HG03175 (cell line): Measurements from ENCODE around the gene ZBTB1.

Experiments used
- ATAC-seq: cut with Tn5 transposase; IDR thresholded peaks from one replicate; pipeline ENCODE4 v1.9.1; 2021; ENCODE audit warnings: mild to moderate bottlenecking, moderate library complexity; ENCODE audit not compliant: unreplicated experiment

Gene ZBTB1, protein sequence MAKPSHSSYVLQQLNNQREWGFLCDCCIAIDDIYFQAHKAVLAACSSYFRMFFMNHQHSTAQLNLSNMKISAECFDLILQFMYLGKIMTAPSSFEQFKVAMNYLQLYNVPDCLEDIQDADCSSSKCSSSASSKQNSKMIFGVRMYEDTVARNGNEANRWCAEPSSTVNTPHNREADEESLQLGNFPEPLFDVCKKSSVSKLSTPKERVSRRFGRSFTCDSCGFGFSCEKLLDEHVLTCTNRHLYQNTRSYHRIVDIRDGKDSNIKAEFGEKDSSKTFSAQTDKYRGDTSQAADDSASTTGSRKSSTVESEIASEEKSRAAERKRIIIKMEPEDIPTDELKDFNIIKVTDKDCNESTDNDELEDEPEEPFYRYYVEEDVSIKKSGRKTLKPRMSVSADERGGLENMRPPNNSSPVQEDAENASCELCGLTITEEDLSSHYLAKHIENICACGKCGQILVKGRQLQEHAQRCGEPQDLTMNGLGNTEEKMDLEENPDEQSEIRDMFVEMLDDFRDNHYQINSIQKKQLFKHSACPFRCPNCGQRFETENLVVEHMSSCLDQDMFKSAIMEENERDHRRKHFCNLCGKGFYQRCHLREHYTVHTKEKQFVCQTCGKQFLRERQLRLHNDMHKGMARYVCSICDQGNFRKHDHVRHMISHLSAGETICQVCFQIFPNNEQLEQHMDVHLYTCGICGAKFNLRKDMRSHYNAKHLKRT

DNA sequence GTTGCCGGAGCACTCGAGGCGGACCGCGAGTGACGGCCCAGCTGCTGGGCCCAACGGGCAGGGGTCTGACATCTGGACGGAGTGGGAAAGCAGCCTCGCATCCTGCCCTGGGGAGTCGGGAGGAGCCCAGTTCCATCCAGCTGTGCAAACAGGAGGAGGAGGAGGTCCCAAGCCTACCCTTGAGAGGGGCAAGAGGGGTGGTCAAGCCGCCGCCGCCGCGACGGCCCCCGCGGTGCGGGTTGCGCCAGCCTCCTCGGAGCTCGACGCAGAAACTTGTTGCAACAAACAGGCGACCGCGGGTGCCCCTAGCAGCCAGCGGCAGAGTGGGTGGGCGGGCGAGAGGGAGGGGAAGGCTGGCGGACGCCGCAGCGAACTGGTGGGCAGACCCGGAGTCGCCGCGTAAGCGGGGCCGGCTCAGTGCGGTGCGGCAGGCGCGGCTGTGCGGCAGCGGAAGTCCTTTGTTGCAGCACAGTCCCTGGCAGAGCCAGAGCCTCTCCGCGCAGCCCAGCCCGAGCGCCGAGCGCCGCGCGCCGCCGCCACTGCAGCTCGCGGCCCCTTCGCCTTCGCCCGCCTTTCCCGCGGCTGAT, at the start of gene ZBTB1:
Gene ZBTB1 (plus strand): TSS at position 461 of the 587 bp plus-strand sequence. CDS start 16,735 bp downstream, outside the sequence.
- peak; percentile 29 for ATAC-seq

DNA sequence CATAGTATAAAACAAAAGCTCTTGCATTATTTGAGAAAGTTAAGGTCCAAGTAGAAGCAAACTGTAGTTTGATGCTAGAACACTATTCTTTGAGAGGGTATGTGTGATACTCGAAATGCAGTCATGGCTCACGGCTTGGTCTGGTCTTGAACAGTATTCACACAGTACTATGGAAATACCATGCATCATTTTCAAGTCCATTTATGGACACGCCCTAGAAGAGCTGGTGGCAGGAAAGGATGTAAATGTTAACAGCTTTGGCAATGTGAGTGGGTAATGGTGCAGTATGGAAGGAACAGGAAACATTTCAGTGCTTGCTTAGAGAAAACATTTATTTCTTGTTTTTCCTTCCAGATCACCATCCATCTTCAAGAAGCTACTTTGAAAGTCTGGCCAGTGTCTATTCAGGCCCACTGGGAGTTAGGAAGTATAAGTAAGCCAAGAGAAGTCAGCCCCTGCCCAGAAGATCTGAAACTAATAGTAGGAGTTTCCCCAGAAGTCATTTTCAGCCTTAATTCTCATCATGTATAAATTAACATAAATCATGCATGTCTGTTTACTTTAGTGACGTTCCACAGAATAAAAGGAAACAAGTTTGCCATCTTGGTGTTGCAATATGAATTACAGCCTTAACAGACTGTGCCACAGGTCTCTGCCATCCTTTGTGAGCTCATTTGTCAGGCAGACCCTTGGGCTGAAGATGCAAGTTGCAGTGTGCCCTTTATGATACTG, 45.0 kb upstream of the ZBTB1 start:
- ATAC-seq = no peak

DNA sequence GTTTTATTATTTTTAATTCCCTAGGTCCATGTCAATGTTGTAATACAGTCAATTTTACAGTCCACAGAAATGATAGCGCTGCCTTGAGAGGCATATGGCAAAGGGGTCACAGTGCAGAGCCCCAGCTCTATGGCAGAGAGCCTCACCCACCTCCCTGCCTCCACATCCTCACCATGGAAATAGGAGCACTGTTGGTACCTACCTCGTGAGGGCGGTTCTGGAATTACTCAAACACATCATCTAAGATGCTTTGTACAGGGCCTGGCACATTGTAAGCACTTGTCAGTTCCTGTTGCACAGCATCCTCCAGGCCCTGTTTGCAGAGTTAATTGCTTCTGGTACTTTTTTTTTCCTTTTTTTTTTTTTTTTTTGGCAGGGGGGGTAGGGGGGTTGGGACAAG, 43.3 kb upstream of the ZBTB1 start:
- ATAC-seq = no peak

DNA sequence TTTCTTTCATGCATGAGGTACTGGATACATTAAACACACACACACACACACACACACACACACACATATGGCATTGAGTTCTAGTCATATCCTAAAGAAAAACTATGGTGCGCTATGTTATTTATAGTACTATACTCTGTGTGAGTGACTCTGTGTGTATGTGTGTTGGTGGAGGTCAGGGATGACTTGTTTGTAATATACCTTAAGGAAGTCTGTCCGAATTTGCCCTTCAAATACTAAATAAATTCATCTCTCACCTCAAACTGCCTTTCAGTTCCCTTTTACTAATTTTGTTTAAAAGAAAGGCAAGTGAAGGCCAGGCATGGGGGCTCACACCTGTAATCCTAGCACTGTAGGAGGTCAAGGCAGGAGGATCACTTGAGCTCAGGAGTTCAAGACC, 41.4 kb upstream of the ZBTB1 start:
- ATAC-seq = no peak

DNA sequence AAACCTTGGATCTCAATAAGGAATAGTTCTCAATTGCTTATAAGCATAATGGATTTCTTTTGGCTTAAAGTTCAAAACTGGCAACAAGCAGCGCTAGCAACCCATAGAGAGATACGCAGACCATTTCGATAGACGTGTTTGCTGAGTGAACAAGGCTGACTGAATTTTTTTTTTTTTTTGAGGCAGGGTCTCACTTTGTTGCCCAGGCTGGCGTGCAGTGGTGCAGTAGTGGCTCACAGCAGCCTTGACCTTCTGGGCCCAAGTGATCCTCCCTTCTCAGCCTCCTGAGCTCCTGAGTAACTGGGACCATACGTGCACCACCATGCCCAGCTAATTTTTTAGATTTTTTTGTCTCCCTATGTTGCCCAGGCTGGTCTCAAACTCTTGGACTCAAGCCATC, 40.7 kb upstream of the ZBTB1 start:
- no peak for ATAC-seq

DNA sequence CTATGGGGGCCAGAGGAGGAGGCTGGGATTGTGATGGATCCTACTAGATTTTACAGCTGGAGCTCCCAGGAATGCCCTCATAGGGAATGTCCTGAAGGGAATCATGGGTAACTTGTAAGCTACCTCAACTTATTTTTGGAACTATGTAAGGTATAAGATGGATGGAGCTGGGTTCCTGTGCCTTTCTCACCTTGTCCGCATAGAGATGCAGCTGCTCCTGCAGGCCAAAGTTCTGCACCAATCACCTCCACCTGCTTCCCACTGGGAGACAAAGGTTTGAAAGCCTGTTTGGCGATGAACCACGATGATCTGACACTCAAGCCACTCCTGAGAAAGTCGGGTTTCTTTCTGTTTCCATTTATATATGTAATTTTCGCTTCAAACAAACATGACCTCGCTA, 39.9 kb upstream of the ZBTB1 start:
- peak; percentile 9 for ATAC-seq

DNA sequence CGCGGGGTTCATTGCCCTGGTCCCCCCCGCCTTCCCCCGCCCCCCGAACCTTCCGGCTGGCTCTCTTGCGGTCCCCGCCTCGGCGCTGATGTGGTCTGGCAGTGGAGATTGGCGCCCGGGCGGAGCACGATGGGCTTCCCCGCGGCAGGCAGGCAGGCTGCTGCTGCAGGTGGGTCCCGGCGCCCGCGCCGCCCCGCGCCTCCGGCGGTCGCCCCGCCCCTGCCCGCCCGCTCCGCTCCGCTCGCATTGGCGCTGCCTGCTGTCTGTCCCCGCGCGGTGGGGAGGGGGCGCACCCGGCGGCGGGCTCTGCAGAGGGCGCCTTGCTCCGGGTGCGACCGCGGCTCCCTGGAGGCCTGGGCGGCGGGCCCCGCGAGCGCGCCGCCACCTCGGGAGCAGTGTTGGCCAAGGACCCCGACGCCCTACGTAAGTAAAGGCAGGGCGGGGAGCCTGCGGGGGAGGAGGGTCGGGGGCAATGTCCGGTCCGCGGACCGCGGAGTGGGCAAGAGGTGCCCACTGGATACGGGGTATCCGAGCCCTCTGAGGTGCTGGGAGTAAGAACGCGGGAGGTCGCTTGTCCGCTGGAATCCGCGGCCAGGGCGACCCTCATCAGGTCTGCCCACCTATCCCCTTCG, 39.3 kb upstream of the ZBTB1 start, which contains the start of gene AKAP5:
Gene AKAP5 (plus strand): TSS at position 309 of the 632 bp plus-strand sequence. CDS start 2,896 bp downstream, outside the sequence.
- peak; percentile 54 for ATAC-seq

DNA sequence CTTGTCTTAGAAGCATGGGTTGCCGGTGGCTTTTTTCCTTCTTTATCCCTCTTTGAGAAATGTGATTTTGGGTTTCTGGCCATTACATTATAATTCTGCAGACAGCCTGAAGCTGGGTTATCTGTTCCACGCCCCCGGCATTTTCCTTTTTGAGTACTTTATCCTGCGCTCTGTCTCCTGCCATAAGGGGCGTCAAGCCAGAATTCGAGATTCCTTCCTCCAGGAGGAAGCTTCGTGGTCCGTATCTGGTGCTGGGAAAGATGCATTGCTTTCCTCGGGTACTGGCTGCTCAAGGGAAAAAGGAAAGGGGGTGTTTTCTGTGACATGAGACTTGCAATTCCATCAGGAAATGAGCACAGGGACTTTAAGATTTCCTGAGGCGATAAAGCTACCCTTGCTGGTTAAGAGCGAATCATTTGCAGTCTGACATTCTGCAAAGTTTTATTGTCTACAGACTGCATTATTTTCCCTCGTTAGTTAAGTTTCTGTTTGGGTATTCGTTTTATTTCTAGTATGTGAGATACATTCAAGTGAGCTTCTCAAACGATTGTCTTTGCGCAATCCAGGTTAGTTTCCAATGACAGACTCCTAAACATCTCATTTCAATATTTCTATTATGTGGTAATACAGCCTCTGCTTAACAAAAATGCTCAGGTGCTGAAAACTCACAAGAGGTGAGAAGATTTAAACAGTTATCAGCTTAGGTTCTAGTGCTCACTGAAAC, 38.6 kb upstream of the ZBTB1 start:
- ATAC-seq = no peak

DNA sequence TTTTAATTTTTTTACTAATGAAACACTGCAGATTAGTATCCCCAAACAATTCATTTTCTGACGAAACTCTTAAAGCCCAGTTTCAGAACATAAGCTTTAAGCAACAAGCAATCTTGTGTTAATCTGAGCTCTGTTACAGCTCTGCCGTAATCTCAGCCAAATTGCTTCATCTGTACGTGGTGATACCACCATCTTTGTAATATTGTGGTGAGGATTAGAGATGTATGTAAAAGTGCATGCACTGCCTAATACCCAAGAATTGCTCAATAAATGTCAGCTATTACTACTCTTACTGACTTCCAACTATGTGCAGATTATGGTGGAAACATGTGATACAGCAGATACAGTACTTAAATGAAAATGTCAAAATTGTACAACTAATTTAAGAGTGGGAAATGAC, 37.5 kb upstream of the ZBTB1 start:
- no peak for ATAC-seq

DNA sequence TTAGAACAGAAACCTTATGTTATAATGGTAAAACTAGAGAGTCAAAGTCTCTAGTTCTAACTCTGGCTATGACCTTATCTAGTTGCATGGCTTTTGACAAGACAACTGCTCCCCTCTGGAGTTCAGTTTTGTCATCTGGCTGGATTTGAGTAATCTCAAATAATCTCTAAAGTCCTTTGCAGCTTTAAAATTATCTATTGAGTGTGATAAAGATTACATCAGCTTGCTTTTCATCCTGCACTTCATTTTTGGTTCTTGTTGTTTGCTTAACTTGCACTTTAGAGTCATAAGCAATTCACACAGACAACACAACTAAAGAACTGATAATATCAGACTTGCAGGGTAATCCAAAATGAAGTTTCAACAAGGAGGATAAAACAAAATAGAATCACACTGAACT, 37.0 kb upstream of the ZBTB1 start:
- no peak for ATAC-seq

DNA sequence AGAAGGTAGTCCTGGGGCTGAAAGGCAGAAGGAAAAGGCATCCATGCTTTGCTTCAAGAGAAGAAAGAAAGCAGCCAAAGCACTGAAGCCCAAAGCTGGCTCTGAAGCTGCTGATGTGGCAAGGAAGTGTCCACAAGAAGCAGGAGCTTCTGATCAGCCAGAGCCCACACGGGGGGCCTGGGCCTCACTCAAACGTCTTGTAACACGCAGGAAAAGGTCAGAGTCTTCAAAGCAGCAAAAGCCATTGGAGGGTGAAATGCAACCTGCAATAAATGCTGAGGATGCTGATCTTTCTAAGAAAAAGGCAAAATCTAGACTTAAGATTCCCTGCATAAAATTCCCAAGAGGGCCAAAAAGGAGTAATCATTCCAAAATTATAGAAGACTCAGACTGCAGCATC, 36.1 kb upstream of the ZBTB1 start:
- no peak for ATAC-seq

DNA sequence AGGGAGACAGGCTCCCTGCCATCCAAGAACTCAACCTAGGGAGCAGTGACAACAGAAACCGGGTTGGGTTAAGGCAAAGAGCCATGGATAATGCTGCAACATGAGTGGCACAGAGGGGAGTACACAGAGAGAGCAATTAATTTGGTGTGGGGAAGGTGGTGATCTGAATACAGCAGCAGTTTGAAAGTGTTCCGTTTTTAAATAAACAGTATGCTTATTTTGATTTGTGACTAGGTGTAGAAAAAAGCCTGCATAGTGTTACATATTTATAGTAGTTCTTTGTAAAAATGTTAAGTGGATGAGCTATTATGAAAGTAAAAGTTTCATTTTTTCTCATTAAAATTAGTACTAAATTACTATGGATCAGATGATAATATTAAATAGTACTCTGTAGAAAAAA, 30.5 kb upstream of the ZBTB1 start:
- no peak for ATAC-seq

DNA sequence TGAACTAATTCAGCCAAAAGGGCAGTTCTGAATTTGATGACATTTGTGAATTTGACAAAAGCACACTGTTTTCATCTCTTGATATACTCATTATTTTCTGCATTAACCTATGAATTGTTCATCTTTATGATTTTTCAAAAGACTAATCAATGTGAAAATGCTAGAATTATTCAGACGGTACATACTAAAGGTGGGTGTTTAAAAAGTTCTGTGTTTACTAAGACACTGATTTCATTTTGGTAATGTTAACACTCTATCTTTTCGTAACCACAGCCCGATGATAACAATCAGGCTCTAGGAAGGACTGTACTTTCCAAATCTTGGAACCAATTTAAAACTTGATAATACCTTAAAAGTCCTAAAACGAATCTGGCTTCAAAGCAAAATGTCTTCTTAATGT, 29.9 kb upstream of the ZBTB1 start:
- ATAC-seq = no peak

DNA sequence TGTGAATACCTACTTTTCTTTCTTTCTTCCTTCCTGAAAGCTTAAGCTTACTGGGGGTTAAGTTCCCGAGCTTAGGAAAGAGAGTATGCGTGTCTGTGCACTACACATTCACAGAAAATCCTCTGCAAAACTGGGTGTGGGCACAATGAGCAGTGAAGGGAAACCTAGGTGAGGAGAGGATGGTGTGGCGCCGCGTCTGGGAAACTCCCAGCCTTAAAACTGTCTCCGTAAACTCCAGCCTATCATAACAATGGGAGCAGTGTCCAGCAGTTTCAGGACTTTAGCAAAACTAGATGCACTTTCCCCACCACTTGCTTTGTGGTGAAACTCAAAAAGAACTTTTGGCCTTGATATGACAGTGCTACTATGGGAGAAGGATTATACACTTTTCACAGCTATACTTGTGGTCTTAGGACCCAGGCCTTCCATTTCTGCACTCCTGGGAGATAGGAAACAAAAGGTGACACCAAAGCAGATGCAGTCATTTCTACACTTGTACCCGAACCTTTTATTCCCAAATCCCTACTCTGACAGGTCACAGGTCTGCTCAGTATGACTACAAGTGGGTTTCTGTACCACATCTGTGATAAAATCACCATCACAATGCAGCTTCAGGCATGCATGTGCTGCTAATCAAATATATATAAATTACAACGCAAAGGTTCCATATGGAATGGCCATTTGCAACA, 28.8 kb upstream of the ZBTB1 start:
- ATAC-seq = no peak

DNA sequence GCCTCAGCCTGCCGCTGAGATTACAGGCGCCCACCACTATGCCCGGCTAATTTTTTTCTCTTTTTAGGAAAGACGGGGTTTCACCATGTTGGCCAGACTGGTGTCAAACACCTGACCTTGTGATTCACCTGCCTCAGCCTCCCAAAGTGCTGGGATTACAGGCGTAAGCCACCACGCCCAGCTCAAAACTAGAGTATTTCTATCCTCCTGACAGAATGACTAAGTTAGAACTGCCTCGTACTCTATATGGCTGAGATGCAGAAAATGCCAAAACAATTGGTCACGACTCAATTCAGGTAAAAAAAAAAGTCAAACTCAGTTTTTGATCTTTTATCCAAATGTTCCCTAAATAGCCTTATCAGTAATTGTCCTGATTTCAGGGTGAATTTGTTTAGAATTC, 28.1 kb upstream of the ZBTB1 start:
- ATAC-seq = no peak

DNA sequence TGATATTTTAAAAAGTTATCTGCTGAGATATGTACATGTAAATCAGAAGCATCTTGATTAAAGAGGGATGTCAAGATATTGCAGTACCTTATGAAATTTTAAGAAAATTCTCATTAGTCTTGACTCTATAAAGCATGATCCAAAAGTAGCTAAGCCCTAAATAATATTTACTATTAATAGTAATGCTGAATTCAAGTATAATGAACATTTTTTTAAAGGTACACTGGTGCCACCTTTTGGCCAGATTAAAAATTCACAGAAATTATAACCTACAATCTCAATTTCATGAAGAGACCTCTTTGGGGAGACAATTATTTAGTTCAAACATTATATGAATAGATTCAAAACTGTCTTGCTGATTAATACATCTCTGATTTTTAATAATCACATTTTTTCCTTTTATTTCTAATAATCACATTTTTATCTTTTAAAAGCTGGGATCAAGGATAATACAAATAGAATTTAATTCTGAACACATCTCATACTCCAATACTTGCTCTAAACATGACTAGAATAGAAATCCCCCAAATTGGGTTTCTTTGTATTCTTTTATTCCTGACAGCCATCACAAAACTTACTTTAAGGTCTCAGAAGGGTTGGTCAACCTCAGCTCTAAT, 25.8 kb upstream of the ZBTB1 start:
- ATAC-seq = no peak

DNA sequence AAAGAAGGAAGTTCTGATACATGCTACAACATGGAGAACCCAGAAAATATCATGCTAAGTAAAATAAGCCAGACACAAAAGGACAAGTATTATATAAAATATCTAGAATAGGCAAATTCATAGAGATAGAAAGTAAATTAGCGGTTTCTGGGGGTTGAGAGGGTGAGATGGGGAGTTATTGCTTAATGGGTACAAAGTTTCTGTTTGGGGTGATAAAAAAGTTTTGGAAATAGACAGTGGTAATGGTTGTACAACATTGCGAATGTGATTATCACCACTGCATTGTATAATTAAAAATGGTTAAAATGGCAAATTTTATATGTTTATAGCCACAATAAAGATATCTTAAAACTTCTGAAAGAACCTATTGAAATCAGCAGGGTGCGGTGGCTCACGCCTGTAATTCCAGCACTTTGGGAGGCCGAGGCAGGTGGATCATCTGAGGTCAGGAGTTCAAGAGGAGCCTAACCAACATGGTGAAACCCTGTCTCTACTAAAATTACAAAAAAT, 15.9 kb upstream of the ZBTB1 start:
- no peak for ATAC-seq

DNA sequence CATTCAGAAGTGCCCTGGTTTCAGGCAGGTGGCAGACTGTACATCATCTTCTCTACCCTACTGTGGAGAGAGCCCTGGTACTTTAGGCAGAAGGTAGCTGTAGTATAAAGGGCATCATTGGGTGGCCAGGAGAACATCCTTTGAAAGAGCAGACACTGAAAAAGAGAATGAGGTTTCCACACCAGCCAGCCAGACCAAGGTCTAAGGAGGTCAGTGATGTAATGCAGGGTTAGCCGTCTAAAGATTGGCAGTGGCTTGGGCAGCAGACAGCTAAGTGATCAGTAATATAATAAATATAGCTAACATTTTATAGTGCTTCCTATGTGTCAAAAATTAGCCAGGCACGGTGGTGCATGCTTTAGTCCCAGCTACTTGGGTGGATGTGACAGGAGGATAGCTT, 12.9 kb upstream of the ZBTB1 start:
- ATAC-seq = no peak

DNA sequence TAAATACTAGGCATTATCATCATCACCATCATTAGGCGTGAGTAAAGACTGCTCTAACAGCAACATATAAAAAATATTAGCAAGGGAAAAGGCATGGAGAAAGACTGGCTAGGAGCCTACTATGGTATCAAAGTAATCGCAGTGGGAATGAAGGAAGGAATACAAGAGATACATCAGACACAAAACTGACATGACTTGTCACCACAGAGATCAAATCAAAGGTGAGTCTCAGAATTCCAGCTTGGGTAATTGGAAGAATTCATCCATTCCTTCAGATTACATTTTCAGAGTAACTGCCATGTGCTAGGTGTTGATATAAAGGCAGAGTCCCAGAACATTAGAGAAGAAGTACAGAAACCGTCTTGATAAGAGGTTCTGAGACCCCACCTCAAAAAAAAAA, 11.1 kb upstream of the ZBTB1 start:
- no peak for ATAC-seq
